ENCODE data around the gene SLC7A6.

GRCh38 chr16:68290450-68290849, 26.1 kb downstream of the SLC7A6 start:
- TF ChIP-seq POLR2A (IDR thresholded peaks at IDR 0.05), result no peak
- TF ChIP-seq CTCF (IDR thresholded peaks at IDR 0.05), result no peak

Data from right lobe of liver (tissue), 4 donors.